Skin epidermis (tissue), 12 donors: ENCODE measurements around the gene ZC3HAV1.
"Not testable (repeated sequence)": the region's sequence is repeated elsewhere in the genome, so short reads cannot be mapped to it uniquely, and the experiment has no call there.

ENCODE experiments used
- H3K27ac ChIP-seq, 21 experiments: fragments of 200-600 bp; sonication (generic) in 11 of 21; one replicate each; pipeline ENCODE4 v1.5.0; 2020; ENCODE audit warnings: mild to moderate bottlenecking in 3 of 21, inconsistent platforms in 2 of 21, moderate library complexity in 2 of 21
- H3K4me3 ChIP-seq, 7 experiments: fragments of 200-600 bp; sonication (generic) in 2 of 7; one replicate each; pipeline ENCODE4 v1.5.0; 2020; ENCODE audit warnings: inconsistent platforms in 2 of 7, mild to moderate bottlenecking in 2 of 7, moderate library complexity in 1 of 7

ZC3HAV1 gene

DNA sequence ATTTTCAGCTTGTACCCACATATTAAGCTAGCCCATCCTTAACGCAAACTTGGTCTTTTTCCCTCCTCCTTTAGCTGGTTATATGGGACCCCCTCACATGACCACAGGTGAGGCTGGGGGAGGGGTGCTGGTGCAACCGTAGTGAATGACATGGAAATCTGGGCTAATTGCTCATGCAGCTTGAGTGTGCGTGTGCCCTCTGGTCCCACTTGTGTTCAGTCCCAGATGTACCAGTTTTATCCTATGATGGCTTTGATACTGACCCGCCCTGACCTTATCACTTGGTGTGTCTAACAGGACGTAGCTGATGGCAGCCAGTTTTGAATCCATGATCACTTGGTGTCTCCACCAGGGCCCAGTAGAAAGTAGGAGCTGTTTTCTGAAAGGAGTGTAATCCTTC, 5.1 kb upstream of the ZC3HAV1 start:
- Histone ChIP-seq H3K27ac (no peak overlapping the region), H3K4me3 (no peak overlapping the region)

DNA sequence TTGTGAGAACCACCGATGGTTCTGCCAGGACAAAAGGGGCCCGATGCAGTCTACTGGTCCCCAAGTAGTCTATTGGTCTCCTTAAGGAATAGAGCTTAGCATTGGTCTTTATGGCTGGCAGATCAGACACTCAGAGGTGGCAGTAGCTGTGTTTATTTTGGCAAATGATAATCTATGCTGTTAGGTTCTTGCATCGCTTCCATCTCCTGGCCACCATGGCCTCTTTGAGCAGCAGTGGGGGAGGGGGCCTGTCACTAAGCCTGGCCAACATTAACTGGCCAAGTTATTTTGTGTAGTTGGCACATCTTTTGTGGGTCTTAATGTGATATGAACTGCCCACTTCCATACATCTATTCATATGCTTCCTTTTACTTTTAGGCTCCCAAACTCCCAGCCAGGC, 4.5 kb upstream of the ZC3HAV1 start:
- Histone ChIP-seq H3K27ac (no peak overlapping the region), H3K4me3 (no peak overlapping the region)

DNA sequence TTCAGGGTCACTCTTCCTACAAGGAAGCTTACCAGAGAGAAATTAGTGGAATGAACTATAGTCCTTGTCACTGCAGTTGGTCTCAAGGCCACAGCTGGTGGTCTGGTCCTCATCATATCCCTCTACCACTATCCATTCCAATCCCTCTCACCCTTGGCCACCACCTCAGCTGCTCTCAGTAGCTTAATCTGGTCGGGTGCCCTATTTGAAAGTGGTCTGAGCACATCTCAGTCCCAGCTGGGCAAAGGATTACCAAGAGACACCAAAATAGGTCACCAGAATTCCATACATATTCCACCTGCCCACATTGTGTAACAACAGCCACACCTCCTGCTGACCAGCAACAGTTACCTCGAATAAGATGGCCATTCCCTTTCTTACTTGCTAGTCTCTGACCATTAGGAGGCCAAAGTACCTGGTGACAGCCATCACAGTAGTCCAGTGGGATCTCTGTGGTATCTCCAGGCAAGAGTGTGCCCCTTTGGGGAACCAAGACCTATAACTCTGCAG, 3.3 kb upstream of the ZC3HAV1 start:
- Histone ChIP-seq H3K27ac (peak overlapping the region in 1 of 21 experiments; percentile 95), H3K4me3 (no peak overlapping the region)

DNA sequence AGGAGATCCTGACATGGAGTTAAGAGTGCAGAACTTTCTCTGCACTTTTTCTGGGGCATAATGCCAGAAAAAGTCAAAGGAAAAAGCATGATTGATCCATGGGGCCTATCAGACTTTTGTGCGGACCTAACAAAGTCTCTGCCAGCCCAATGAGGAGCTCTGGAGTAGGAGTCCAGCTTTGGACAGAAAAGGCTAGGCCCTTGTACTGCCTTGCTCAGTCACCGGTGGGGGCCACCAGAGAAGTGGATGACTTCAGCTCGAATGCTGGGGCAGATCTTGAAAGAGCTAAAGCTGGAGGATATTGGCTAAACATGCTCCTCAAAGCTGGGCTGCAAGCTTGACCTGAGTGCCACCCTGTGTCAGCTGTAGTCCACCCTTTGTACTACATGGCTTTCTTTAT, 2.8 kb upstream of the ZC3HAV1 start:
- H3K27ac ChIP-seq = peak overlapping the region in 3 of 21 experiments; percentile 22 to 95 (median 52)

DNA sequence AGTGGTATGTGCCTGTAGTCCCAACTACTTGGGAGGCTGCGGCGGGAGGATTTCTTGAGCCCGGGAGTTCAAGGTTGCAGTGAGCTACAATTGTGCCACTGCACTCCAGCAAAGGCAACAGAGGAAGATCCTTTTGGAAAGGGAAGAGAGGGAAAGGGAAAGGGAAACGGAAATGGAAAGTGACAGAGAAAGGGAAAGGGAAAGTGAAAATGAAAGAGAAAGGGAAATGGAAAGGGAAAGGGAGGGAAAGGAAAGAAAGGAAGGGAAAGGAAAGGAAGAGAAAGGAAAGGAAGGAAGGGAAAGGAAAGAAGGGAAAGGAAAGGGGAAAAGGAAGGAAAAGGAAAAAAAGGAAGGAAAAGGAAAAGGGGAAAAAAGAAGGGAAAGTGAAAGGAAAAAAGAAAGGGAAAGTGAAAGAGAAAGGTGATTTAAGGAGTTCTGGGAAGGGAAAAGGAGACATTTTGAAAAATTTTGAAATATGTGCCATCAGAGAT, 2.3 kb upstream of the ZC3HAV1 start:
- no peak overlapping the region for H3K4me3 ChIP-seq
- peak overlapping the region in 3 of 21 experiments; percentile 22 to 95 (median 52) for H3K27ac ChIP-seq

More for the DNA sequence above, 2.8 kb upstream of the ZC3HAV1 start:
- no peak overlapping the region for H3K4me3 ChIP-seq

DNA sequence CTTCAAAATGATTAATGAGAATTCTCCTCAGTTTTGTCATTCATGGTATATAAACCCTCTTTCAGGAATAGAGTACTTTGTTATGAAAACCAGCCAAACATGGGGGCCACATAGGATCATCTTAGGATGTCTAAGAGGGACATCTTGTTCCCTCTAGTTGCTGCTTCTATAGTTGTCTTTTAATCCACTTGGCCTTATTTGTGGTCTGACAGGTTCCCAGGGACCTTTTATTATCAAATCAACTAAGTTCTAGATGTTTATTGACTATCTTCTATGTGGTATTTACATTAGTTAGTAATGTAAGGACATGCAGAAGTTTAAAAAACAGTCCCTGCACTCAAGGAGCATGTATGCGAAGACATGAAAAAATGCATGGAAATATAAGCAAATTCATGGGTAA, 1.6 kb upstream of the ZC3HAV1 start:
- Histone ChIP-seq H3K4me3 (no peak overlapping the region), H3K27ac (peak overlapping the region in 4 of 21 experiments; percentile 91 to 95 (median 94))

DNA sequence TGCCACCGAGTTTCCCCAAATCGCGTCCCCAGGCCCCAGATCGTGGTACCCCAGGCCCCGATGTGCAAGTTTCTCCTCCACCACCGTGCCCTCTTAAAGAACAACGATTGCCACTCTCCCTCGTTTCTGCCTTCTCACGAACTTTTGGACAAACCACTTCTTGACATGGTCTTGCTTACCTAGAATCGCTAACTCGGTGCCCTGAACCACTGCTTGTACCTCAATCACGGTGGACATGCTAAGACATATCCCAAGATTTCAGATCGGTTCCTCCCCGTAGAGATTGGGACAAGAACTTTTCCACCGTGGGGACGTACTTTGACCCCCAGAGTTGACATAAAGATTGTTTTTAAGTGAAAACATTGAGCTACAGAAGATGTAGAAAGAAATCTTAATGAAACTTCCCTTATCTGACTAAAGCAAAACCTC, 477 bp upstream of the ZC3HAV1 start:
- H3K27ac ChIP-seq = peak overlapping the region; percentile 75 to 99 (median 95)

DNA sequence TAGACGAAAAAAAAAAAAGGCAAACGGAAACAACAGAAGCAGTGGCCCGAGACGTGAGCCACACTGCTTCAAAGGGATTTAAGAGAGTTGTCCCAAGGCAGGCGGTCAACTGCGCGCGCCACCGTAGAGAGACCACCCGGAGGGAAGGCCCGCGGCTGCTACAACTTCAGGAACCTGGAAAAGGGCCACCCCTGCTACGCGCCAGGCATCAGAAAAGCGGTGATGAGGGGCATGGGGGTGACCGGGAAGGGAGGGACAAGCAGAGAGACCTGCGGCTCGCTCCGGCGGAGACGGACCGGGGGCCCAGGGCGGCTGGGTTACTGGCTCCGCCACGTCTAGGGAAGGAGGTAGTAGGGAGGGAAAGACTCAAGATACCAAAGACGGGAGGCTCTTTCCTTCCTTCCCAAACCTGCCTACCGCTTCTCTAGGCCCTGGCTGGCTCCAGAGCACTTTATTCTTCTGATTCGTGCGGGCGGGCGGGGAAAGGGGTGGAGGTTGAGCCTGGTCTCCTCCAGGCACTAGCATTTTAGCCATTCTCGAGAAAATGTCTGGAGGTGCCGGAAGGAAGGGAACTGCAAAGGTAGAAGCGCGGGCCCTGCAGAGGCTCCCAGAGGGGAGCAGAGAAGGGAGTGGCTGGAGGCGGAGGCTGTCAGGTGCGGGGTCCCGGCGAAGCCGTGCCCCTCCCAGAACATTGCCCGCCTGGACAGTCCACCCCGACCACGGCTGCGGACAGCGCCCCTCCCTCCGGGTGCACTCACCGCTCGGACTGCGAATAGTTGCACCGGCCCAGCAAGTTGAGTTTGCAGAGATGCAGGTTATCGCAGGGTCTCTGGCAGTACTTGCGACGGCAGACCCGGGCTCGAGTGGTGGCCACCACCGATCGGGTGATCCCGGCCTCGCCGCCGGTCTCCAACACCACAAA, 993 bp downstream of the ZC3HAV1 start:
- peak overlapping the region; percentile 75 to 99 (median 95) for H3K27ac ChIP-seq
- H3K4me3 ChIP-seq = peak overlapping the region; percentile 57 to 100 (median 93)

More for the DNA sequence above, 477 bp upstream of the ZC3HAV1 start:
- peak overlapping the region; percentile 57 to 100 (median 93) for H3K4me3 ChIP-seq

DNA sequence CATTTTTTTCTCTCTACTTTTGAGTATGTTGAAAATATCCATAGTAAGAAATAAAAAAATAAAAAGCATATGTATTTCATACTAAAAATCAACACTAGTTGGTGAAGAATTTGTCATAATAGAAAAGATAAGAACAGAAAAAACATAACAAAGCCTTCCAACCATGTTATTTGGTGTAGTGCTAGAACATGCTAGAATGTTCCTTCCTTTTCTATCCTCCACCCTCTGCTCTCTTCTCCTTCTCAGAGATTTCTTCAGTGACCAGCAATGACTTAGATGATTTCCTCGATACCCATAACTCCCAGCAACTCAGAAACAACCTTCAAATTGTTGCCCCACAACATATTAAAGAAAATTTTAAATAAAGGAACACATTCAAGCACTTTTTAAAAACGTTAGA, 2.6 kb downstream of the ZC3HAV1 start:
- Histone ChIP-seq H3K4me3 (peak overlapping the region; percentile 57 to 100 (median 93)), H3K27ac (peak overlapping the region in 9 of 21 experiments; percentile 25 to 96 (median 91))

DNA sequence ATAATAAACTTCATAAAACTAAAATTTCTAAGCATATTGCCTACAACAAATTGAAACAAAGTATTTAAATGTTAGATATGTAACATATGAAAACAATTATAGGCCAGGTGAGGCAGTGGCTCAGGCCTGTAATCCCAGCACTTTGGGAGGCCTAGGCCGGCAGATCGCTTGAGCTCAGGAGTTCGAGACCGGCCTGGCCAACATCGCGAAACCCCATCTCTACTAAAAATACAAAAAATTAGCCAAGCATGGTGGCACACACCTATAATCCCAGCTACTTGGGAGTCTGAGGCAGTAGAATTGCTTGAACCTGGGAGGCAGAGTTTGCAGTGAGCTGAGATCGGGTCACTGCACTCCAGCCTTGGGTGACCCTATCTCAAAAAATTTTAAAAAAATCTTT, 3.3 kb downstream of the ZC3HAV1 start:
- Histone ChIP-seq H3K4me3 (peak overlapping the region in 6 of 7 experiments; percentile 19 to 100 (median 71)), H3K27ac (peak overlapping the region in 7 of 21 experiments; percentile 18 to 95 (median 53))

DNA sequence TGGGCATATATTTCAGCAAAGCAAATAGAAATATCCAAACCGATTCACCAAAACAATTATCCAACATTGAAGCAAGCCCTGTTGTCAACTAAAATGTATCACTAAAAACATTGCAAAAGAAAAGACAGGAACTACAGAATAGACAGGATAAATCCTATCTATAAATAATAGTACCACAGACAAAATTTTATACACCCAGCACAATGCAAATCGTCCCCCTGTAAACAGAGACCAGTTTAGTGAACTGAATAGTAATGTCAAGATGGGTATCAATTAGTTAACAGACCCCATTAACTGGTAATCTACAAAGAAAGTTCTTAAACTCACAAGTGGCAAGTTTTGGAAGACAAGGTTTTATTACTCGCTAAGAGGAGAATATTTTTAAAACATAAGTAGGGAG, 4.0 kb downstream of the ZC3HAV1 start:
- Histone ChIP-seq H3K27ac (peak overlapping the region in 7 of 21 experiments; percentile 7 to 95 (median 34)), H3K4me3 (peak overlapping the region in 3 of 7 experiments; percentile 3 to 57 (median 25))

DNA sequence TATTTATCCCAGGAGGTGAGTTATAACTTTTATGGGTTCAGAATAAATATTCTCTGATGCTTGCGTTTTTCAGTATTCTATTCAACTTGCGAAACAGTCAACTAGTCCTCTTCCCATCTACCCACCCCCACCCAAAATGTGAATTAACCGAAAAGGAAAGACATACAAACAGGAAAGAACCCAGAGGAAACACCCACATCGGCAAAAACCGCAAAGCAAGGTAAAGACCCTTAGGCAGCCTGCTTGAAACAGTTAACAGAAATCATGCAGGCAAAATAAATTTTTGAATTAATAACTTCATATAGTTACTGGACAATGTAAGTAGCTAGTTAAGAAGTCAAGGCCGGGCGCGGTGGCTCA, 5.4 kb downstream of the ZC3HAV1 start:
- Histone ChIP-seq H3K4me3 (peak overlapping the region; percentile 3 to 57 (median 17)), H3K27ac (peak overlapping the region in 13 of 21 experiments; percentile 5 to 95 (median 59))

DNA sequence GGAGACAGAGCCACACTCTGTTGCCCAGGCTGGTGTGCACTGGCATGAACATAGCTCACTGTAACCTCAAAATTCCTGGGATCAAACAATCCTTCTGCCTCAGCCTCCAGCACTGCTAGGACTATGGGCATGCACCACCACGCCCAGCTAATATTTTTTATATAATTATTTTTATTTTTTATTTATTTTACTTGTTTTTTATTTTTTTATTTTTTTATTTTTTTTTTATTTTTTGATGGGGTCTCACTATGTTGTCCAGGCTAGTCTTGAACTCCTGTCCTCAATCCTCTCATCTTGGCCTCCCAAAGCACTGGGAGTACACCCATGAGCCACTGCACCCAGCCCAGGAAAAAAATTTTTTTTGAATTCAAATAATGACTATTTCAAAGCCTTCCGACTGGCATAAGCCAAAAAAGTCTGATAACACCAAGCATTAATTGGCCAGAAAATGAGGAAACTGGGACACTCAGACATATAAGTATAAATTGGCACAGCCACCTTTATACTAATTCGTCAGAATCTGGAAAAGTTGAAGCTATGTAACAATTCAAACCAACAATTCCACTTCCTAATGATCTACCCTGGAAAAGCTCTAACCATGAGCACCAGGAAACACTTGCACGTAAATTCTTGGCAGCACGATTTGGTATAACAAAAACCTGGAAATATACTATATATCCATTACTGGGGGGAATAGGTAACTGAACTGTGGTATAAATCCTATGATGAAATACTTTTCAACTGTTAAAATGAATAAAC, 6.3 kb downstream of the ZC3HAV1 start:
- H3K4me3 ChIP-seq = peak overlapping the region in 3 of 7 experiments; percentile 17 to 57 (median 25)
- peak overlapping the region in 5 of 21 experiments; percentile 6 to 95 (median 48) for H3K27ac ChIP-seq

DNA sequence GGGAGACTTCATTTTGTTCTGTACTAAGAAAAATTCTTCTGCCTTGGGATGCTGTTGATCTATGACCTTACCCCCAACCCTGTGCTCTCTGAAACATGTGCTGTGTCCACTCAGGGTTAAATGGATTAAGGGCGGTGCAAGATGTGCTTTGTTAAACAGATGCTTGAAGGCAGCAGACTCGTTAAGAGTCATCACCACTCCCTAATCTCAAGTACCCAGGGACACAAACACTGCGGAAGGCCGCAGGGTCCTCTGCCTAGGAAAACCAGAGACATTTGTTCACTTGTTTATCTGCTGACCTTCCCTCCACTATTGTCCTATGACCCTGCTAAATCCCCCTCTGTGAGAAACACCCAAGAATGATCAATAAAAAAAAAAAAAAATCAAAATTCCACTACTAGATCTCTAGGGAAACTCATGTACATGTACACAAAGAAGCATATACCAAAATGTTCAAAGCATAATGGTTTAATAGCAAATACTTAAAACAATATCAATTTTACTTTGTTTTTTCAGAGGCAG, 7.8 kb downstream of the ZC3HAV1 start:
- H3K27ac ChIP-seq = peak overlapping the region in 3 of 21 experiments; percentile 33 to 51 (median 33)
- not testable (repeated sequence) for H3K4me3 ChIP-seq

DNA sequence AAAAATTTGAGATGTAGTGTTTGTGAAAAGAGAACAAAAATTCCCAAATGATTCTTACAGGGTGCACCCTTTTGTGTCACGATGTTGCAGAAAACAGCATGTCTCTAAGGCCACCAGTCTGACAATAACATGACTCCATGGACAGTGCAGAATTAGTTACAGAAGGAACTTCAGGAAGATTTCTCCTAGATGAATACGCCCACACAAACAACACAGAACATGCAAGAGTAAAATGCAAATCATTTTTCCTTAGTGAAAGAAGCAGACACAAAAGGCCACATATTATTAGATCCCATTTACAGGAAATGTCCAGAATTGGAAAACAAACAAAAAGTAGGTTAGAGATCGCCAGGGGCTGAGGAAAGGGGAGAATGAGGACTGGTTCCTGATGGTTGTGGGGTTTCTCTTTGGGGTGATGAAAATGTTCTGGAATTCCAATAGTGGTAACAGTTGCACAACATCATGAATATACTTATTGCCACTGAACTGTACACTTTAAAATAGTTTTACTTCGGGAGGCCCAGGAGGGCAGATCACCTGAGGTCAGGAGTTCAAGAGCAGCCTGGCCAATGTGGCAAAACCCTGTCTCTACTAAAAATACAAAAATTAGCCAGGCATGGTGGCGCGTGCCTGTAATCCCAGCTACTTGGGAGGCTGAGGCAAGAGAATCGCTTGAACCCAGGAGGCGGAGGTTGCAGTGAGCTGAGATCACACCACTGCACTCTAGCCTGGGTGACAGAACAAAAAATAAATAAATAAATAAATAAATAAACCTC, 10.2 kb downstream of the ZC3HAV1 start:
- peak overlapping the region in 5 of 21 experiments; percentile 4 to 72 (median 52) for H3K27ac ChIP-seq
- no peak overlapping the region for H3K4me3 ChIP-seq

DNA sequence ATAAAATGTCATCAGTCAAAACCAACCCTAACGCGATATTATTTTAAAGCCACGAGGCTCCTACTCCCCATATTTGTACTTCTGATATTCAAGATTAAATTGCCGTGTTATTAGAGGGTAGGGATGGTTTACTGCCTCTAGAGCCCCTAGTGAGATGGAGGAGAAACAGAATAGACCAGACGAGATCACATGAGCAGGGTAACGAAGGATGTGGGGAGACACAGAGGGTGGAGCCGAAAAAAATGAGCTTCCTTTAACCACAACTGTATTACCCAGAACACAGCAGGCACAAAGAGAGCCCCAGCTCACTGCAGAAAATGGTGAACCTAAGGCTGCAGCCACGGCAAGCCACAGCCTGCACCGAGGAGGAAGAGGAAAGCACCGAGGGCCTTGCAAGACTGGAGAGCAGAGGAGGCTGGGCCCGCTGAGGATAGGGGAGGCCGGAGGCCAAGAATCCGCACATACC, 14.3 kb downstream of the ZC3HAV1 start:
- Histone ChIP-seq H3K4me3 (no peak overlapping the region), H3K27ac (peak overlapping the region in 11 of 21 experiments; percentile 25 to 84 (median 71))

DNA sequence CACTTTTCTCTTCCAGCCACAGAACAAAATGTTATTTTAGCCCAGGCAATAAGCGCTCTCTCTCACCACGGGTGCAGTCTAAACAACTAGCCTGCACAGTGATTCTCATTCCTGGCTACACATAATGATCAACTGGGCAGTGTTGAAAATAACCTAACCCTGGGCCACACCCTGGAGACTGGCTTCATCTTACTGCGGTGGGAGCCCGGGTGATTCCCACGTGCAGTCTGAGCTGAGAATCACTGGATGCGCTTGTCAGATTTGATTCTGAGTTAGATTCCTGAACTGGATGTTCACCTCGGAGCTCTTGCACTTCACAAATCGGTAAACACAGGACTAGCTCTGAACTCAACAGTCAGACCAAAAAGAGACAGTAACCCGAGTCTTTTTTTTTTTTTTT, 14.9 kb downstream of the ZC3HAV1 start:
- Histone ChIP-seq H3K4me3 (peak overlapping the region in 1 of 7 experiments; percentile 7), H3K27ac (peak overlapping the region in 16 of 21 experiments; percentile 1 to 86 (median 50))

DNA sequence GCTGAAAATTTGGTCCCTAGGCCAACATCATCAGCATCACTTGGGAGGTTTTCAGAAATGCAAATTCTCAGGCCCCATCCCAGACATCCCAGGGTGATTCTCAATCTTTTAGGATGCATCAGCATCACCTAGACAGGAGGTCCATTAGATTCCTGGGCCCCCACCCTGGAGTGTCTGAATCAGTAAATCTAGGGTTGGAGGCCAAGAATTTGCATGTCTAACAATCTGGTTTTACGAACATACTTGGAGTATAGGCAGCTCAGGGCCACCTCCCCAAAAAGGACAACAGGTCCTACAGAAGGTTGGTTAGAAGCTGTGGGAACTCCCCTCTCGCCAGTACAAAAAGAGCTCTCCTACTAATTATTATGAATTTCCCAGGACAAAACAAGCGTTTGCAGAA, 15.5 kb downstream of the ZC3HAV1 start:
- peak overlapping the region in 15 of 21 experiments; percentile 1 to 86 (median 58) for H3K27ac ChIP-seq
- H3K4me3 ChIP-seq = peak overlapping the region in 1 of 7 experiments; percentile 7
